GM18498 (cell line): ENCODE data around the gene SMYD2.

Experiments
- ATAC-seq: cut with Tn5 transposase; IDR thresholded peaks from one replicate; pipeline ENCODE4 v1.9.1; 2021; ENCODE audit warnings: mild to moderate bottlenecking, moderate library complexity; ENCODE audit not compliant: unreplicated experiment

The SMYD2 gene

GRCh38 chr1:214354440-214355148, 73.6 kb downstream of the SMYD2 start:
- no peak for ATAC-seq

GRCh38 chr1:214360116-214360515, 79.2 kb downstream of the SMYD2 start:
- ATAC-seq: no peak

GRCh38 chr1:214360525-214361164, 79.7 kb downstream of the SMYD2 start:
- no peak for ATAC-seq

- ATAC-seq: no peak
Measured at GRCh38 chr1:214361636-214362035, 80.7 kb downstream of the SMYD2 start.

- no peak for ATAC-seq
Measured at GRCh38 chr1:214362188-214362882, 81.4 kb downstream of the SMYD2 start.

GRCh38 chr1:214363386-214363785, 82.4 kb downstream of the SMYD2 start:
- no peak for ATAC-seq

GRCh38 chr1:214364386-214364785, 83.4 kb downstream of the SMYD2 start:
- ATAC-seq: no peak

GRCh38 chr1:214364786-214365295, 83.9 kb downstream of the SMYD2 start:
- ATAC-seq: no peak

- peak; percentile 47 for ATAC-seq
Measured at GRCh38 chr1:214367841-214368240, 86.9 kb downstream of the SMYD2 start.

- no peak for ATAC-seq
Measured at GRCh38 chr1:214369364-214369763, 88.4 kb downstream of the SMYD2 start.

GRCh38 chr1:214370615-214371014, 89.7 kb downstream of the SMYD2 start:
- ATAC-seq: no peak

GRCh38 chr1:214372092-214372491, 91.1 kb downstream of the SMYD2 start:
- no peak for ATAC-seq

GRCh38 chr1:214377485-214377884, 96.5 kb downstream of the SMYD2 start:
- no peak for ATAC-seq

- ATAC-seq: no peak
Measured at GRCh38 chr1:214377886-214378285, 96.9 kb downstream of the SMYD2 start.

- ATAC-seq: no peak
Measured at GRCh38 chr1:214378492-214378891, 97.5 kb downstream of the SMYD2 start.

- ATAC-seq: no peak
Measured at GRCh38 chr1:214379236-214379970, 98.4 kb downstream of the SMYD2 start.

- no peak for ATAC-seq
Measured at GRCh38 chr1:214380396-214380795, 99.4 kb downstream of the SMYD2 start.

- ATAC-seq: no peak
Measured at GRCh38 chr1:214380986-214381695, 100.2 kb downstream of the SMYD2 start.

- no peak for ATAC-seq
Measured at GRCh38 chr1:214383381-214384372, 102.7 kb downstream of the SMYD2 start.
